GM23338 (cell line): ENCODE data around the gene FLOT1. TPM values are rescaled to one million over a fixed set of nuclear protein-coding genes. Genes with fewer than 3 reads are reported as not detected.

ENCODE experiments used
- CREB1 ChIP-seq: fragments of 250-450 bp; sonication (Bioruptor Pico); IDR thresholded peaks from 2 replicates; pipeline ENCODE4 v1.5.0; 2020; ENCODE audit warnings: low read depth, mild to moderate bottlenecking, moderate library complexity
- REST ChIP-seq: IDR thresholded peaks from one replicate; pipeline ENCODE4 v1.6.1; 2018; ENCODE audit warnings: antibody characterized with exemption; ENCODE audit not compliant: unreplicated experiment
- STAT1 ChIP-seq: IDR thresholded peaks from one replicate; pipeline ENCODE4 v1.6.1; 2016; ENCODE audit warnings: antibody characterized with exemption; ENCODE audit not compliant: unreplicated experiment
- ZNF331 ChIP-seq: fragments of 250-450 bp; sonication (Bioruptor Pico); IDR thresholded peaks from 2 replicates; pipeline ENCODE4 v1.5.0; 2020; ENCODE audit warnings: low read depth, mild to moderate bottlenecking, moderate library complexity
- ZNF462 ChIP-seq: fragments of 250-450 bp; sonication (Bioruptor Pico); IDR thresholded peaks from 2 replicates; pipeline ENCODE4 v1.5.0; 2020; ENCODE audit warnings: mild to moderate bottlenecking, moderate library complexity
- polyA plus RNA-seq: library from polyadenylated mRNA; unstranded; fragments of >200 nt; fragmentation: Nextera tagmentation; extraction: Ambion mirVana; gene quantifications from 2 replicates; pipeline ENCODE4 v1.2.1, GENCODE V29; 2016
- total RNA-seq: library from RNA; depleted of rRNA; stranded (reverse); fragments of >200 nt; shearing (Covaris generic); gene quantifications from 2 replicates; pipeline ENCODE4 v1.2.3, GENCODE V29; 2014

The FLOT1 gene
- total and polyA plus RNA-seq, 2 experiments from 2014 or later: 72.2 to 94.5 TPM

GRCh38 chr6:30769853-30770524, 27.5 kb upstream of the FLOT1 start (continued):
- TF ChIP-seq ZNF462 (no peak), CREB1 (CRISPR knock-in tag) (no peak), STAT1 (no peak), ZNF331 (no peak), REST (no peak)
